Lung (tissue), 12 donors: Measurements from ENCODE around the gene DNAH14. TPM values are rescaled to one million over a fixed set of nuclear protein-coding genes. Genes with fewer than 3 reads are reported as not detected.

Experiments used
- ATAC-seq: fragments of 200-7000 bp; cut with Tn5 transposase; one replicate; pipeline ENCODE4 v1.9.1; 2020; ENCODE audit warnings: moderate number of reproducible peaks; ENCODE audit not compliant: insufficient read depth, low FRiP score
- DNase-seq, 3 donors: peaks; one replicate each; pipeline ENCODE4 v3.0.0-alpha.2; 2013 to 2017
- H3K27ac ChIP-seq, 2 donors: one replicate each; pipeline ENCODE4 v1.5.1; 2013; ENCODE audit warnings: mild to moderate bottlenecking in 2 of 2, moderate library complexity in 2 of 2, control low read depth in 1 of 2, inconsistent platforms in 1 of 2, low read depth in 1 of 2, low read length in 1 of 2
- H3K27me3 ChIP-seq, 3 donors: one replicate each; pipeline ENCODE4 v1.5.1; 2013; ENCODE audit warnings: low read length in 2 of 3; ENCODE audit not compliant: control insufficient read depth in 3 of 3, insufficient read depth in 3 of 3
- H3K36me3 ChIP-seq, 4 donors: one replicate each; pipeline ENCODE4 v1.5.1; 2013; ENCODE audit warnings: low read length in 4 of 4, mild to moderate bottlenecking in 1 of 4, moderate library complexity in 1 of 4; ENCODE audit not compliant: control insufficient read depth in 4 of 4, insufficient read depth in 4 of 4
- H3K4me1 ChIP-seq, 5 donors: one replicate each; pipeline ENCODE4 v1.5.1; 2013; ENCODE audit warnings: low read length in 5 of 5, mild to moderate bottlenecking in 2 of 5, moderate library complexity in 1 of 5; ENCODE audit not compliant: control insufficient read depth in 5 of 5, insufficient read depth in 5 of 5
- H3K4me3 ChIP-seq: one replicate; pipeline ENCODE4 v1.5.1; 2013; ENCODE audit warnings: mild to moderate bottlenecking, control low read depth, moderate library complexity
- H3K9ac ChIP-seq, 2 donors: one replicate each; pipeline ENCODE4 v1.5.1; 2013; ENCODE audit warnings: low read length in 2 of 2, control low read depth in 1 of 2; ENCODE audit not compliant: insufficient read depth in 1 of 2
- H3K9me3 ChIP-seq, 4 donors: one replicate each; pipeline ENCODE4 v1.5.1; 2013; ENCODE audit warnings: low read length in 3 of 4, mild to moderate bottlenecking in 1 of 4, moderate library complexity in 1 of 4; ENCODE audit not compliant: control insufficient read depth in 4 of 4, insufficient read depth in 3 of 4
- WGBS, 2 donors: extraction: QIAGEN DNeasy Blood & Tissue Kit; methylation state at CpG; one replicate each; pipeline ENCODE4 v1.1.7; 2013; 5-methylcytosine and 5-hydroxymethylcytosine counted together
- polyA plus RNA-seq, 2 donors: library from polyadenylated mRNA; stranded (reverse); fragments of 200-250 nt; gene quantifications; one replicate each; pipeline ENCODE4 v1.2.1, GENCODE V29; 2013
- total RNA-seq, 2 donors: library from RNA; depleted of rRNA in 1 of 2; stranded (reverse); fragments of >200 nt in 1 of 2; gene quantifications; one replicate each; pipeline ENCODE4 v1.2.1, GENCODE V29; 2014 to 2021
- TF ChIP-seq, protein P1 (sequence below): IDR thresholded peaks from 2 replicates; pipeline ENCODE4 v1.5.1; 2012; ENCODE audit warnings: mild to moderate bottlenecking; ENCODE audit errors: control extremely low read depth, extremely low read depth
- donor health status: control.
- donor health status: control.
- donor health status: Bipolar disorder and iron deficiency.
- donor health status: healthy.
- donor health status: DM: yes; HTN: yes; CAD: no.

DNAH14 gene
- total and polyA plus RNA-seq, 4 donors, result 3.0 to 61.3 (median 7.9) TPM

DNA sequence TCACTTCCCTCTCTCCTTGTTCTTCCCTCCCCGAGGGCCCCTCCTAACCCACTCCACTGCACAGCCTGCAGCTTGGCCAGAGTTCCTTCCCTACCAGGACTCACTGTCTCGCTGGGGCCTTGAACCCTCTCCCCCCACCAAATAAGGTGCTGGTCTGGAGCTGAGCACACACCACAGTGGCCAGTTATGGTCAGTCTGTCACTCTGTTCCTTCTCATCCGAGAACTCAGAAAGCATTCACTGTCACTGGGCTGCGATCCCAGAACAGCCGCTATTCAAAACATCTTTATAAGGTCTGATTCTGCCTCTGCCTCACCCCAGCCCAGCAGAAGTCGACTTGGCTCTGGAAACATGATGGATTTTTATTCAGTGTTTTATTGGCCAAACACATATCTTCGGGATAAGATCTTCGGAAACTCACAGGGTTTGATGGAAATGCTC is 518.2 kb downstream of the DNAH14 start:
- Histone ChIP-seq H3K4me3 (no peak overlapping the region), H3K4me1 (peaks cover 0 to 43% (median 19%) of the 10 kb centered on the region in 5 donors), H3K27ac (peak overlapping the region in 1 of 2 donors; percentile 64), H3K36me3 (no peaks in the 10 kb centered on the region), H3K9ac (no peak overlapping the region), H3K9me3 (no peaks in the 10 kb centered on the region), H3K27me3 (no peaks in the 10 kb centered on the region)
- TF ChIP-seq, protein P1, sequence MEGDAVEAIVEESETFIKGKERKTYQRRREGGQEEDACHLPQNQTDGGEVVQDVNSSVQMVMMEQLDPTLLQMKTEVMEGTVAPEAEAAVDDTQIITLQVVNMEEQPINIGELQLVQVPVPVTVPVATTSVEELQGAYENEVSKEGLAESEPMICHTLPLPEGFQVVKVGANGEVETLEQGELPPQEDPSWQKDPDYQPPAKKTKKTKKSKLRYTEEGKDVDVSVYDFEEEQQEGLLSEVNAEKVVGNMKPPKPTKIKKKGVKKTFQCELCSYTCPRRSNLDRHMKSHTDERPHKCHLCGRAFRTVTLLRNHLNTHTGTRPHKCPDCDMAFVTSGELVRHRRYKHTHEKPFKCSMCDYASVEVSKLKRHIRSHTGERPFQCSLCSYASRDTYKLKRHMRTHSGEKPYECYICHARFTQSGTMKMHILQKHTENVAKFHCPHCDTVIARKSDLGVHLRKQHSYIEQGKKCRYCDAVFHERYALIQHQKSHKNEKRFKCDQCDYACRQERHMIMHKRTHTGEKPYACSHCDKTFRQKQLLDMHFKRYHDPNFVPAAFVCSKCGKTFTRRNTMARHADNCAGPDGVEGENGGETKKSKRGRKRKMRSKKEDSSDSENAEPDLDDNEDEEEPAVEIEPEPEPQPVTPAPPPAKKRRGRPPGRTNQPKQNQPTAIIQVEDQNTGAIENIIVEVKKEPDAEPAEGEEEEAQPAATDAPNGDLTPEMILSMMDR, result no peak
- DNase-seq (peak; percentile 60 to 74 (median 69)), ATAC-seq (no peak)
- WGBS, 2 donors, result 54 to 58% methylated on average over 8 of the region's 8 CpGs

DNA sequence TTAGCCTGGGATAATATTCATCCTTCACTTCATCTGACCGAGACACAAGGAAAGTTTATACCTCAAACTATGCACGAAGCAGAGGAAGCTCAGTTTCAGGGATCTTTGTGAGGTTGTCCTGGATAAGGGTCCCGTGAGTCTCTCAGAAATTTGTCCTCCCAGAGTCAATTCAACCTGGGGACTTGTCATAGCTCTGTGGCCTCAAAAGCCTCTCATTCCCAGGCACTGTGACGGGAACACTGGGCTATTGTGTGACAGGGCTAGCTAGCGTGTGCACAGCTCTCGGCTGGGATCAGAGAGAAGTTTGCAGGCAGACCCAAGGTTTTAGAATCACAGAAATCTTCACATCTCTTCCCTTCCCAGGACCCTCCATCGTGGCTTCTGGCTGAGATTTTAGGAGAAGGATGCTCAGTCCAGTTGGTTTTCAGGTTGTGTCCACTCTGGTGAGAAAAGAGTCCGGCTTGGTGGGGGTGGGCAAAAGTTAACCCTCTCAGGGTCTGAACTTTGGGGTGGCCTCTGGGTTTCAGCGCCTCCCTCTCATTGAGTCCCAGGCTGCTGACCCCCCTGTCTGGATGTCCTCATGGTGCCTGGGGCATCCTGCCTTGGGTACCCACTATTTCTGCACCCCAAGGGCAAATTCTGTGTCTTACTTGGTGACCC is 518.8 kb downstream of the DNAH14 start:
- peak overlapping the region in 1 of 2 donors; percentile 59 for H3K27ac ChIP-seq
- TF ChIP-seq, protein P1, result no peak
- H3K36me3 ChIP-seq, result no peaks in the 10 kb centered on the region
- no peak overlapping the region for H3K9ac ChIP-seq
- ATAC-seq (no peak), DNase-seq (no peak)
- no peak overlapping the region for H3K4me3 ChIP-seq
- H3K27me3 ChIP-seq, result no peaks in the 10 kb centered on the region
- peaks cover 0 to 39% (median 18%) of the 10 kb centered on the region in 5 donors for H3K4me1 ChIP-seq
- H3K9me3 ChIP-seq, result no peaks in the 10 kb centered on the region
- 77 to 81% methylated on average over 9 of the region's 9 CpGs for WGBS, 2 donors
